ENCODE results near the gene TMIGD1. TPM values are rescaled to one million over a fixed set of nuclear protein-coding genes. Genes with fewer than 3 reads are reported as not detected.

The TMIGD1 gene
- total and polyA plus RNA-seq, 2 of the 13 experiments (the other 11 are each of a cell fraction or from before 2014, with no cell fraction given) = not detected

DNA sequence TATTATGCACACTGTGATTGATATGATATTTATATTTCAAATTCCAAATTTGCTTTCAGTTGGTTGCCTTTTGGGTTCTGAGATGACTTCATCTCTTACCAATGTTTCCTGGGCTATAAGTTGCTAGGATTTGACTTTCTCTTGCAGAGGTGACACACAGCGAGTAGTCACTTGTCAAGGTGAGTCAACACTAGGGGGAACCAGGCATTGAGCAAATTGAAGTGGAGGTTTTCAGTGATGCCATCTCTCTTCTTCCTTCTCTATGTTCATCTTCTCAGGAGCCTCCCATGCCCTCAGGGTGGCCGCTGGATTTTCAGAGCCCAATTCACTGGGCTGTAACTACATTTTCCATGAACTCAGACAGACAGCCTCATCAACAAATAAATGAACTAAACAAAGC, 38.9 kb upstream of the TMIGD1 start (continued):
- TF ChIP-seq, protein P1, sequence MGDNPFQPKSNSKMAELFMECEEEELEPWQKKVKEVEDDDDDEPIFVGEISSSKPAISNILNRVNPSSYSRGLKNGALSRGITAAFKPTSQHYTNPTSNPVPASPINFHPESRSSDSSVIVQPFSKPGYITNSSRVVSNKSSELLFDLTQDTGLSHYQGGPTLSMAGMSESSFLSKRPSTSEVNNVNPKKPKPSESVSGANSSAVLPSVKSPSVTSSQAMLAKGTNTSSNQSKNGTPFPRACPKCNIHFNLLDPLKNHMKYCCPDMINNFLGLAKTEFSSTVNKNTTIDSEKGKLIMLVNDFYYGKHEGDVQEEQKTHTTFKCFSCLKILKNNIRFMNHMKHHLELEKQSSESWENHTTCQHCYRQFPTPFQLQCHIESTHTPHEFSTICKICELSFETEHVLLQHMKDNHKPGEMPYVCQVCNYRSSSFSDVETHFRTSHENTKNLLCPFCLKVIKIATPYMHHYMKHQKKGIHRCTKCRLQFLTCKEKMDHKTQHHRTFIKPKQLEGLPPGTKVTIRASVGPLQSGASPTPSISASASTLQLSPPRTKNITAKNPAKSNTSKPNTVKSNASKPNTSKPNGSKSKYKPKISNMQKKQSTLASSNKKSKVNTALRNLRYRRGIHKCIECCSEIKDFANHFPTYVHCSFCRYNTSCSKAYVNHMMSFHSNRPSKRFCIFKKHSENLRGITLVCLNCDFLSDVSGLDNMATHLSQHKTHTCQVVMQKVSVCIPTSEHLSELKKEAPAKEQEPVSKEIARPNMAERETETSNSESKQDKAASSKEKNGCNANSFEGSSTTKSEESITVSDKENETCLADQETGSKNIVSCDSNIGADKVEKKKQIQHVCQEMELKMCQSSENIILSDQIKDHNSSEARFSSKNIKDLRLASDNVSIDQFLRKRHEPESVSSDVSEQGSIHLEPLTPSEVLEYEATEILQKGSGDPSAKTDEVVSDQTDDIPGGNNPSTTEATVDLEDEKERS (CRISPR knock-in tag; IDR thresholded peaks at IDR 0.05) = no peak
- TF ChIP-seq GATAD2A (CRISPR knock-in tag; IDR thresholded peaks at IDR 0.05) = no peak
- no peak for TF ChIP-seq CBX1 (IDR thresholded peaks at IDR 0.05; ENCODE audit: low read depth)
- TF ChIP-seq KLF9 (CRISPR knock-in tag; IDR thresholded peaks at IDR 0.05; ENCODE audit: low read depth) = no peak
- TF ChIP-seq, protein P2, sequence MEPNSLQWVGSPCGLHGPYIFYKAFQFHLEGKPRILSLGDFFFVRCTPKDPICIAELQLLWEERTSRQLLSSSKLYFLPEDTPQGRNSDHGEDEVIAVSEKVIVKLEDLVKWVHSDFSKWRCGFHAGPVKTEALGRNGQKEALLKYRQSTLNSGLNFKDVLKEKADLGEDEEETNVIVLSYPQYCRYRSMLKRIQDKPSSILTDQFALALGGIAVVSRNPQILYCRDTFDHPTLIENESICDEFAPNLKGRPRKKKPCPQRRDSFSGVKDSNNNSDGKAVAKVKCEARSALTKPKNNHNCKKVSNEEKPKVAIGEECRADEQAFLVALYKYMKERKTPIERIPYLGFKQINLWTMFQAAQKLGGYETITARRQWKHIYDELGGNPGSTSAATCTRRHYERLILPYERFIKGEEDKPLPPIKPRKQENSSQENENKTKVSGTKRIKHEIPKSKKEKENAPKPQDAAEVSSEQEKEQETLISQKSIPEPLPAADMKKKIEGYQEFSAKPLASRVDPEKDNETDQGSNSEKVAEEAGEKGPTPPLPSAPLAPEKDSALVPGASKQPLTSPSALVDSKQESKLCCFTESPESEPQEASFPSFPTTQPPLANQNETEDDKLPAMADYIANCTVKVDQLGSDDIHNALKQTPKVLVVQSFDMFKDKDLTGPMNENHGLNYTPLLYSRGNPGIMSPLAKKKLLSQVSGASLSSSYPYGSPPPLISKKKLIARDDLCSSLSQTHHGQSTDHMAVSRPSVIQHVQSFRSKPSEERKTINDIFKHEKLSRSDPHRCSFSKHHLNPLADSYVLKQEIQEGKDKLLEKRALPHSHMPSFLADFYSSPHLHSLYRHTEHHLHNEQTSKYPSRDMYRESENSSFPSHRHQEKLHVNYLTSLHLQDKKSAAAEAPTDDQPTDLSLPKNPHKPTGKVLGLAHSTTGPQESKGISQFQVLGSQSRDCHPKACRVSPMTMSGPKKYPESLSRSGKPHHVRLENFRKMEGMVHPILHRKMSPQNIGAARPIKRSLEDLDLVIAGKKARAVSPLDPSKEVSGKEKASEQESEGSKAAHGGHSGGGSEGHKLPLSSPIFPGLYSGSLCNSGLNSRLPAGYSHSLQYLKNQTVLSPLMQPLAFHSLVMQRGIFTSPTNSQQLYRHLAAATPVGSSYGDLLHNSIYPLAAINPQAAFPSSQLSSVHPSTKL (CRISPR knock-in tag; IDR thresholded peaks at IDR 0.05) = no peak
- TF ChIP-seq, protein P3, sequence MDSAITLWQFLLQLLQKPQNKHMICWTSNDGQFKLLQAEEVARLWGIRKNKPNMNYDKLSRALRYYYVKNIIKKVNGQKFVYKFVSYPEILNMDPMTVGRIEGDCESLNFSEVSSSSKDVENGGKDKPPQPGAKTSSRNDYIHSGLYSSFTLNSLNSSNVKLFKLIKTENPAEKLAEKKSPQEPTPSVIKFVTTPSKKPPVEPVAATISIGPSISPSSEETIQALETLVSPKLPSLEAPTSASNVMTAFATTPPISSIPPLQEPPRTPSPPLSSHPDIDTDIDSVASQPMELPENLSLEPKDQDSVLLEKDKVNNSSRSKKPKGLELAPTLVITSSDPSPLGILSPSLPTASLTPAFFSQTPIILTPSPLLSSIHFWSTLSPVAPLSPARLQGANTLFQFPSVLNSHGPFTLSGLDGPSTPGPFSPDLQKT (CRISPR knock-in tag; IDR thresholded peaks at IDR 0.05; ENCODE audit: borderline replicate concordance) = no peak
- TF ChIP-seq ZSCAN25 (CRISPR knock-in tag; IDR thresholded peaks at IDR 0.05) = no peak
- no peak for TF ChIP-seq ZNF772 (CRISPR knock-in tag; IDR thresholded peaks at IDR 0.05)
- no peak for TF ChIP-seq ATM (IDR thresholded peaks at IDR 0.05; ENCODE audit: borderline replicate concordance)
- peak; percentile 16; the same call in 1 of the 2 replicates for TF ChIP-seq IRF2 (CRISPR knock-in tag; IDR thresholded peaks at IDR 0.05)
- TF ChIP-seq YEATS2 (CRISPR knock-in tag; IDR thresholded peaks at IDR 0.05; ENCODE audit: borderline replicate concordance) = no peak
- no peak for TF ChIP-seq HMG20A (CRISPR knock-in tag; IDR thresholded peaks at IDR 0.05; ENCODE audit: borderline replicate concordance)
- no peak for TF ChIP-seq ZC3H4 (CRISPR knock-in tag; IDR thresholded peaks at IDR 0.05; ENCODE audit: borderline replicate concordance)
- no peak for TF ChIP-seq NR2C2 (CRISPR knock-in tag; IDR thresholded peaks at IDR 0.05; ENCODE audit: borderline replicate concordance)
- TF ChIP-seq FOSL2 (CRISPR knock-in tag; IDR thresholded peaks at IDR 0.05) = peak; percentile 38; the same call in 1 of the 2 replicates
- TF ChIP-seq, protein P4, sequence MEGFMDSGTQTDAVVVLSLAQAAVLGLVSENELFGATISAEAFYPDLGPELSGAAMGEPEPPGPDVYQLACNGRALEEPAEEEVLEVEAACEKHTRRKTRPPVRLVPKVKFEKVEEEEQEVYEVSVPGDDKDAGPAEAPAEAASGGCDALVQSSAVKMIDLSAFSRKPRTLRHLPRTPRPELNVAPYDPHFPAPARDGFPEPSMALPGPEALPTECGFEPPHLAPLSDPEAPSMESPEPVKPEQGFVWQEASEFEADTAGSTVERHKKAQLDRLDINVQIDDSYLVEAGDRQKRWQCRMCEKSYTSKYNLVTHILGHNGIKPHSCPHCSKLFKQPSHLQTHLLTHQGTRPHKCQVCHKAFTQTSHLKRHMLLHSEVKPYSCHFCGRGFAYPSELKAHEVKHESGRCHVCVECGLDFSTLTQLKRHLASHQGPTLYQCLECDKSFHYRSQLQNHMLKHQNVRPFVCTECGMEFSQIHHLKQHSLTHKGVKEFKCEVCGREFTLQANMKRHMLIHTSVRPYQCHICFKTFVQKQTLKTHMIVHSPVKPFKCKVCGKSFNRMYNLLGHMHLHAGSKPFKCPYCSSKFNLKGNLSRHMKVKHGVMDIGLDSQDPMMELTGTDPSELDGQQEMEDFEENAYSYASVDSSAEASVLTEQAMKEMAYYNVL (CRISPR knock-in tag; IDR thresholded peaks at IDR 0.05; ENCODE audit: borderline replicate concordance) = no peak
- no peak for TF ChIP-seq RNF2 (conservative IDR thresholded peaks at IDR 0.05; ENCODE audit: low read depth)
- no peak for TF ChIP-seq SP140L (CRISPR knock-in tag; IDR thresholded peaks at IDR 0.05; ENCODE audit: borderline replicate concordance)
- TF ChIP-seq, protein P5, sequence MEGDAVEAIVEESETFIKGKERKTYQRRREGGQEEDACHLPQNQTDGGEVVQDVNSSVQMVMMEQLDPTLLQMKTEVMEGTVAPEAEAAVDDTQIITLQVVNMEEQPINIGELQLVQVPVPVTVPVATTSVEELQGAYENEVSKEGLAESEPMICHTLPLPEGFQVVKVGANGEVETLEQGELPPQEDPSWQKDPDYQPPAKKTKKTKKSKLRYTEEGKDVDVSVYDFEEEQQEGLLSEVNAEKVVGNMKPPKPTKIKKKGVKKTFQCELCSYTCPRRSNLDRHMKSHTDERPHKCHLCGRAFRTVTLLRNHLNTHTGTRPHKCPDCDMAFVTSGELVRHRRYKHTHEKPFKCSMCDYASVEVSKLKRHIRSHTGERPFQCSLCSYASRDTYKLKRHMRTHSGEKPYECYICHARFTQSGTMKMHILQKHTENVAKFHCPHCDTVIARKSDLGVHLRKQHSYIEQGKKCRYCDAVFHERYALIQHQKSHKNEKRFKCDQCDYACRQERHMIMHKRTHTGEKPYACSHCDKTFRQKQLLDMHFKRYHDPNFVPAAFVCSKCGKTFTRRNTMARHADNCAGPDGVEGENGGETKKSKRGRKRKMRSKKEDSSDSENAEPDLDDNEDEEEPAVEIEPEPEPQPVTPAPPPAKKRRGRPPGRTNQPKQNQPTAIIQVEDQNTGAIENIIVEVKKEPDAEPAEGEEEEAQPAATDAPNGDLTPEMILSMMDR (CRISPR knock-in tag; IDR thresholded peaks at IDR 0.05) = peak; percentile 52
- TF ChIP-seq TEAD2 (CRISPR knock-in tag; IDR thresholded peaks at IDR 0.05) = no peak
